HG03139 (cell line): Measurements from ENCODE around the gene SCO2.
"Not testable (repeated sequence)": the region's sequence is repeated elsewhere in the genome, so short reads cannot be mapped to it uniquely, and the experiment has no call there.

Experiments
- ATAC-seq: cut with Tn5 transposase; IDR thresholded peaks from one replicate; pipeline ENCODE4 v1.9.1; 2021; ENCODE audit not compliant: unreplicated experiment

SCO2 gene

GRCh38 chr22:50551160-50551752 is 25.9 kb upstream of the SCO2 start:
- no peak for ATAC-seq

GRCh38 chr22:50550395-50550794 is 25.0 kb upstream of the SCO2 start:
- ATAC-seq = no peak

GRCh38 chr22:50548921-50549790 is 23.8 kb upstream of the SCO2 start:
- no peak for ATAC-seq

GRCh38 chr22:50548040-50548920 is 22.9 kb upstream of the SCO2 start:
- ATAC-seq = no peak

GRCh38 chr22:50547263-50547985 is 22.0 kb upstream of the SCO2 start:
- no peak for ATAC-seq

- no peak for ATAC-seq
Measured at GRCh38 chr22:50546326-50547262, 21.2 kb upstream of the SCO2 start.

- ATAC-seq = no peak
Measured at GRCh38 chr22:50545522-50546325, 20.3 kb upstream of the SCO2 start, which contains the start of gene KLHDC7B. KLHDC7B (plus strand) TSS chr22:50545899; CDS start chr22:50546244, 345 bp downstream.

- ATAC-seq = no peak
Measured at GRCh38 chr22:50544746-50545253, 19.4 kb upstream of the SCO2 start.

- no peak for ATAC-seq
Measured at GRCh38 chr22:50544078-50544745, 18.8 kb upstream of the SCO2 start.

GRCh38 chr22:50542416-50542927 is 17.1 kb upstream of the SCO2 start:
- no peak for ATAC-seq

- ATAC-seq = not testable (repeated sequence)
Measured at GRCh38 chr22:50541667-50542026, 16.2 kb upstream of the SCO2 start.

- no peak for ATAC-seq
Measured at GRCh38 chr22:50540381-50540780, 15.0 kb upstream of the SCO2 start.

GRCh38 chr22:50537765-50538164 is 12.4 kb upstream of the SCO2 start:
- no peak for ATAC-seq

GRCh38 chr22:50536226-50536625 is 10.8 kb upstream of the SCO2 start:
- ATAC-seq = no peak

- no peak for ATAC-seq
Measured at GRCh38 chr22:50535113-50535512, 9.7 kb upstream of the SCO2 start.

- not testable (repeated sequence) for ATAC-seq
Measured at GRCh38 chr22:50533856-50534711, 8.7 kb upstream of the SCO2 start.
